ENCODE data around the gene PLD5.

The PLD5 gene

DNA sequence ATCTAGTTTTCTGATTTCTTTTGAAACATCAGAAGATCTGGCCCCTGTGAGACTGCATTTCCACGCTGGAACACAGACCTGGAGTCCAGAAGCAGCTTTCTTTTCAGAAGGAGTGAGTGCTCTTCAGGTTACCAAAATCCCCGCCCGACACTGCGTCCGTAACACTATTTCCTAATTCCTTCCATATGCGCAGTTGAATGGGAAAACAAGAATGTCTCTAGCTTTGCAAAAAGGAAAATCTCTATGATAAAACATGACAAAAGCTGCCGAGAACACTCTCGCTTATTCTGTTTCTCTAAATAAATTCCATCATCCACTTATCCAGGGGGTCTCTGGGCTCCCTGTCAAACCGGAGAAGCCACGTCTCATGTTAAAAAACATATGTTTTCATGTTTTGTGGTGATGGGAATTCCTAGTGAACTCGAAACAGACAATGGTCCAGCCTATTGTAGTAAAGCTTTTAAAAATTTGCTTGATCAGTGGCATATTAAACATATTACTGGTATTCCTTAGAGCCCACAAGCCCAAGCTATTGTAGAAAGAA is 67.7 kb downstream of the PLD5 start:
- no peak for DNase-seq (ENCODE audit: insufficient read length, low spot score)
- no peak for FAIRE-seq
- no peak for TF ChIP-seq CTCF (IDR thresholded peaks at IDR 0.05; ENCODE audit: insufficient read depth, missing control alignments)

DNA sequence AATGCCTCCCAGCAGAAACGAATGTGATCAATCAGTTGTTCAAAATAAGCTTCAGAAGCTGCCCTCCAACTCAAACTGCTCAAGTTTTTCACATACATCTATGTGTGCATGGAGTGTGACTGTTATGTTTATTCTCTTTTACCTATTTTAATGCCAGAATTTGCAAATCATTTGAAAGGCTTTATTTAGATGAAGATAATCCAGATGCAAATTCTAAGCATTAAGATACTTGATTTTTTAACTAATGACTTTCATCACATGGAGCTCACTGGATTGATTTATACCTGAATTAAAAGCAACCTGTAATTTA is 69.5 kb downstream of the PLD5 start:
- FAIRE-seq, result no peak
- TF ChIP-seq CTCF (IDR thresholded peaks at IDR 0.05; ENCODE audit: insufficient read depth, missing control alignments), result no peak
- DNase-seq (ENCODE audit: insufficient read length, low spot score), result no peak

DNA sequence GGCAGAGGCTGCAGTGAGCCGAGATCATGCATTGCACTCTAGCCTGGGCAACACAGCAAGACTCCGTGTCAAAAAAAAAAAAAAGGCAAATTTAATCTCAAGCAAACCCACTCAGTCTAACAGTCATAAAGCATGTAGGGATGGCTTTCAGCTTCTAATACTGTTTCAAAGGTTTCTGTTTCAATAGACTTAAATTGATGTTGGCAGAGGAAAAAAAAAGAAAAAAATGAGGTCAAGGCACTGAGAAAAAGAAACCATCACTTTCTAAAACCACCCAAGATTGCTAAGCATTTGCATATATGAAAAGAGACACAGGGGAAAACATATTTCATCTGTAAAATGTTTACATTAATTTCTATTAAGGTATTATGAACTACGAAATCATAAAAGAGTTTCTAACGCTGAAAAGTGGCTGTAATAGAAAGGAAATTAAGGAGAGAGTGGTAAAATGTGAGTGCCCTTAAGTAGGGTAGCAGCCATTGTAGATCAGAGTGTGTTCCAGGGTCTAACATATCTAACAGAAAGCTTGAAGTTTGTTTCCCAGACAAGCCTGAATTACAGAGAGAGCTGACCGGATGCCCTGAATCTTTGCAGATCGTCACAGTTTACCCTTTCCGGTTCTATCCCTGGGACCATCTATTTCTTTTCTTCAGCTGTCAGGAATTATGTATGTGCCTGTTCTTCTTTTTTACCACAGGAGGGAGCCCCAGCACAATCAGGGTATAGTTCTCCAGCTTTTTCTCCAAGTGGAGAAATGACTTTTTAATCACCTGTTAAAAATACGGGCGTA is 70.0 kb downstream of the PLD5 start:
- FAIRE-seq (peak; percentile 85), DNase-seq (ENCODE audit: insufficient read length, low spot score) (peak; percentile 23)
- TF ChIP-seq CTCF (IDR thresholded peaks at IDR 0.05; ENCODE audit: insufficient read depth, missing control alignments), result peak; percentile 85

DNA sequence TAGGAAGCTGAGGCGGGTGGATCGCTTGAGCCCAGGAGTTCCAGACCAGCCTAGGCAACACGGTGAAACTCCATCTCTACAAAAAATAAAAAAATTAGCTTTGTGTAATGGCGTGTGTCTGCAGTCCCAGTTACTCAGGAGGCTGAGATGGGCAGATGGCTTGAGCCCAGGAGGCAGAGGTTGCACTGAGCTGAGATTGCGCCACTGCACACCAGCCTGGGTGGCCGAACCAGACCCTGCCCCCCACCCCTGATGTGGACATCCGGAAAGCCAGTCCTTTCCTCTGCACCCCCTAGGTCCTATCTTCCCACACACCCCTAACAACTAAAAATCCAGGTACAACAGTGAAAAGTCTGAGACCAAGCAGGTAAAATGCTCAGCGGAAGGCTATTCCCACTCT is 71.9 kb downstream of the PLD5 start:
- FAIRE-seq, result no peak
- no peak for TF ChIP-seq CTCF (IDR thresholded peaks at IDR 0.05; ENCODE audit: insufficient read depth, missing control alignments)

DNA sequence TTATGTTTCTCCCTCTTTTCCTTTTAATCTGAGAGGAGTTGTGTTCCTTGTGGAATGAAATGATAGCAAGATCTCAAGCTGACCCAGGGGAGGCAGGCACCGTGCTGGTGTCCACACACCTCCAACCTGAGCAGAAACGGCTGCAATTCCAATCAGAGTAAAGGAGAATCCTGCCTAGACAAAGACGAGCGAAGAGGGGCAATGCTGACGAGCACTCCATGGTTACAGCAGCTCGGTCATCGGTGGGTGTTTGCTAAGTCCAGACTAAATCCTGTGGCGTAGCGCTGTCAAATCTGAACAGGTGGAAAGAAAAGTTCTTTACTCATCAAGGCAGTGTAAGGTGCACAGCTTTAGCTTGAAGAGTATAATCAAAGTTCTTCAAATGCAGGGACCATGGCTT is 74.8 kb downstream of the PLD5 start:
- no peak for FAIRE-seq
- no peak for TF ChIP-seq CTCF (IDR thresholded peaks at IDR 0.05; ENCODE audit: insufficient read depth, missing control alignments)
- DNase-seq (ENCODE audit: insufficient read length, low spot score), result no peak

More for the DNA sequence above, 71.9 kb downstream of the PLD5 start:
- no peak for DNase-seq (ENCODE audit: insufficient read length, low spot score)

- no peak for FAIRE-seq
- no peak for TF ChIP-seq CTCF (IDR thresholded peaks at IDR 0.05; ENCODE audit: insufficient read depth, missing control alignments)
- DNase-seq (ENCODE audit: insufficient read length, low spot score), result no peak
Observed at GRCh38 chr1:242448910-242449645, 75.4 kb downstream of the PLD5 start.

- no peak for DNase-seq (ENCODE audit: insufficient read length, low spot score)
- no peak for TF ChIP-seq CTCF (IDR thresholded peaks at IDR 0.05; ENCODE audit: insufficient read depth, missing control alignments)
- no peak for FAIRE-seq
Observed at GRCh38 chr1:242447689-242448088, 76.8 kb downstream of the PLD5 start.

Data from D721Med (cell line).